Measurements from ENCODE around the gene USE1. TPM values are rescaled to one million over a fixed set of nuclear protein-coding genes. Genes with fewer than 3 reads are reported as not detected.

Gene USE1, protein sequence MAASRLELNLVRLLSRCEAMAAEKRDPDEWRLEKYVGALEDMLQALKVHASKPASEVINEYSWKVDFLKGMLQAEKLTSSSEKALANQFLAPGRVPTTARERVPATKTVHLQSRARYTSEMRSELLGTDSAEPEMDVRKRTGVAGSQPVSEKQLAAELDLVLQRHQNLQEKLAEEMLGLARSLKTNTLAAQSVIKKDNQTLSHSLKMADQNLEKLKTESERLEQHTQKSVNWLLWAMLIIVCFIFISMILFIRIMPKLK
- total RNA-seq: 19.9 and 31.4 TPM in 2 replicates

DNA sequence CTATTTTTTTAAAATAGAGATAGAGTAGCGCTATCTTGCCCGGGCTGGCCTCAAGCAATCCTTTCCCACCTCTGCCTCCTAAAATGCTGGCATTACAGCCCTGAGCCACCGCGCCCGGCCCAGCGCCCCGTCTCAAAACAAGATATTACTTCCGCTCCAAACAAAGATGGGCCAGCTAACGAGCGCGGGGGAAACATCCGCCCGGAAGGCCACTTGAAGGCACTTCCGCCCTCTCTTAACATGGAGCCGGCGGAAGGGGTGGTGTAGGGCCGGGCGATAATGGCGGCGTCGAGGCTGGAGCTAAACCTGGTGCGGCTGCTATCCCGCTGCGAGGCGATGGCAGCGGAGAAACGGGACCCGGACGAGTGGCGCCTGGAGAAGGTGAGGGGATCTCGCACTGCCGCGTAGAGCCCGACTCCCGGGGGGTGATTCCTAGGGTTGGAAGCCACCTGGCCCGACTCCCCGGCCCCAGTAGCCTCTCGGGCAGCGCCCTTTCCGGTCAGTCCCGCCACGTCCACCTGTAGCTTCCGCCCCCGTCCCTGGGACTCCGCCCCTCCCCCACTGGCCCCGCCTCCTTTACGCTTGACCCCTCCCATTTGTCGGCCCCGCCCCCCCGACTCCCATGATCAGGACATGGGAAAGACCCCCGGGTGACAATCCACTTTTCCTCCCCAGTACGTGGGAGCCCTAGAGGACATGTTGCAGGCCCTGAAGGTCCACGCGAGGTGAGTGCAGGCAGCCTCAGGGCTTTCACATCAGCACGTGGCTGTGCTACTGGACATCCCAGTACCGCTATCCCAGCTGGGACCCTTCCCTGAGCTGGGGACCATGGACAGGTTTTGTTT is at the start of gene USE1:
Gene USE1 (plus strand): TSS at position 231 of the 845 bp plus-strand sequence. CDS start 49 bp downstream, at position 280.

DNA sequence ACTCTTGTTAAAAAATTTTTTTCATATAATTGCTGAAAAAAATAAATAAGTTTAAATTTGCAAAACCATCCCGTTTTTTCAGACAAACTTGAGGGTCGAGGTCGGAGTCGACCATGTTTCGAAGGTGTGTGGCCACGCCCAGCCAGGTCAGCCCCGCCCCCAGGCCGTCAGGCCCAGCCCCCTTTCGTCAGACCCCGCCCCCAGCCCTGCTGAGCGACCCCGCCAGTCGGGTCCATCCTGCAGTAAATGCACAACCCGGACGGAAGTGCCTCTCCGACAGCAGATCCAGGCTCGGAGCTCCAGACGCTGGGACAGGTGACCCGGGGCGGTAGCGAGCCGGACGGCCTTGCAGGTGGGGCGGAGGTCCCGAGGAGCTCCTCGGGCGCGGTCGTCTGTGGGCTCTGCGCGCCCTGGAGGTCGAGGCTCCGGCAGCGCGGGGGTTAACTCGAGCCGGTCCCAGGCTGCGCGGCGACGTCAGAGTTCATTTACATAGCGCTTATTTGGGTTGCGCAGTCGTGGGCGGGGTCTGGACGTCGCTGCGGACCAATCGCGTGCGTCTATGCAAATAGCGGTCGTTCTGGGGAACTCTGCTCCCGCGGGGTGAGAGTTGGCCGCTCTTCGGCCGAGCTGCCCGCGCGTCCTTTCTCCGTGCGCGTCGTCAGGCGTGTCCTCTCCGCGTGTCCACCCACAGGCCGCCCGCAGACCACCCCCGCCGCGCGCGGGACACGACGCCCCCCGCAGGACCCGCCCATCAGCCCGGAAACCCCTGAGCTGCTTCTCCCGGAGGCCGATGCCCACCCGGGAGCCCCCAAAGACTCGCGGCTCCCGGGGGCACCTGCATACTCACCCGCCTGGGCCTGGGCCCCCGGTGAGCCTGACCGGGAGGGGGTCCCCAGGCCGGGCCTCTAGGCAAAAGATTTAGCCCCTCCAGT is 11.1 kb downstream of the USE1 start, which contains the start of gene OCEL1:
Gene OCEL1 (plus strand): TSS at position 225 of the 932 bp plus-strand sequence. CDS start 22 bp downstream, at position 247.

DNA sequence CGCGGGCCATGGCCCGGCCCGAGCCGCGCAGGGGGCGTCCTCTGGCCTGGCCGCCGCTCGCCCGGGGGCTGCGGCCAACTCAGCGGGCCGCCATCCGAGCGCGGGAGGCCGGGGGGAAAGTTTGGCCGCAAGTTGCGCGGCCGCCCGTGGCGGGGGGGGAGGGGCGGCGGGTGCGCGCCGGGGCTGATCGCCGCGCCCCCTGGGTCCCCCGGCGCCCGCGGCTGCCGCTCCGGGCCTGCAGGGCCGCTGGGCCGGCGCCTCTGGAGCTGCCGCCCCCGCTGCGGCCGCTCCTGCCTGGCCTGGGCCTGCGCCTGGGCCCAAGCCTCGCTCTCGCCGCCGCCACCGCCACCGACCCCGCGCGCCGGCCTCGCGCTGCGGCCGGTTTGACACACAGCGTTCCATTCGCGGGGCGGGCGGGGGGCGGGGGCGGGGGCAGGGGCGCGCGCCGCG is 30.4 kb downstream of the USE1 start, which contains the start of gene NR2F6:
Gene NR2F6 (minus strand): TSS at position 385 of the 450 bp plus-strand sequence. CDS start 699 bp downstream, outside the sequence.

DNA sequence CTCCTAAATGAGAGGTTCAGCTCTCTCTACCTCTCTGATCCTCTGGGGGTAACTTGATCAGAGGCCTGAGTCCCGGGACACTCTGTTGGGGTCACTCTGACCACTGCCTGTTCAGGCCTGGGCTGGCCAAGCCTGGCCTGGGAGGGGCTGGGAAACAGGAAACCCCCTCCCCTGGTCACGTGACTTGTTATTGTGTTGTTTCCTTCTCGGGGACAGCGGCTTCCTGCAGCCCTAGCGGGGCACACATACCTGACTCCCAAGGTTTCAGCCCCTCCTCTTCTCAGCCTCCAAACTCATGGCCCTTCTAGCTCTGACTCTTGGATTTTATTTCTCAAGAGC is 49.5 kb downstream of the USE1 start, which contains the start of gene USHBP1:
Gene USHBP1 (minus strand): TSS at position 105 of the 339 bp plus-strand sequence. CDS start 446 bp downstream, outside the sequence.

DNA sequence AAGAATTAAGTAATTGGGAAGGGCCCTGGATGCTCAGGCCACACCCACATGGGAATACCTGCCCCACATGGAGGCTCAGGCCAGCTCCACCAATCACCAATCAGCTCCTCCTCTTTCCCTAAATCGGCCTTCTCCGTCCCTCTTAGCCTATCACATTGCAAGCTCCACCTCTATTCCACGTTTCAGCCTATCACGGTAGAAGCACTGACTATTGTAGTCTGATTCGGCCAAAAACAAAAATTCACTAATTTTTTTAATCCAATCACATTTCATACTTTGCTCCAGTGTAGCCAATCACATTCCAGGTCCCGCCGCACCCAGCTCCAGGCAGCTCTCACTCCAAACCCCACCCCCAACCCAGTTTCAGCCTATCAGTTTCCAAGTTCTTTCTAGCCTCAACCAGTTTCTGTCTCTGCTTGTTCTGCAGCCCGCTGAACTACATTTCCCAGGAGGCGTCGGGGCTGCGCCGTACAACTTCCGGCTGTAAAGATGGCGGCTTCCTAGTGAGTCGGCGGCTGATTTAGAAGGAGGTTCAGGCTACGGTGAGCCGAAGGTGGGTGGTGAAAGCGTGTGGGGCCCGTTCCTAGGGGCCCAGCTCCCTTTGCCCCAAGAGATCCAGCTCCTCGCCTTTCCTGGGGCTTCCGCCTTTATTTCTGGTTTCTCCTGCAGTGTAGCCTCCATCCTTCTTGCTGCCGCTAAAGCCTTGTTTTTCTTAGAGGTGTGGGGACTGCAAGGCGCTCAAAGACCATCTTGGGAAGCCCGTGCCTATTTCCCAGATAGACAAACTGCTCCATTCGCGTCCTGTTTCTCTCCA is 52.0 kb downstream of the USE1 start, which contains the start of gene BABAM1:
Gene BABAM1 (plus strand): TSS at position 469 of the 814 bp plus-strand sequence. CDS start 1,364 bp downstream, outside the sequence.

Other genes starting within 250 kb of the USE1 start
- gene CPAMD8, start 188.5 kb upstream of the USE1 start, total RNA-seq: 0.36 and 0.81 TPM in 2 replicates
- 2.4 and 3.8 TPM in 2 replicates for gene HAUS8, start 139.9 kb upstream of the USE1 start, total RNA-seq
- 39.5 and 53.3 TPM in 2 replicates for gene MYO9B, start 139.6 kb upstream of the USE1 start, total RNA-seq
- 6.2 and 6.7 TPM in 2 replicates for gene OCEL1, start 10.9 kb downstream of the USE1 start, total RNA-seq
- gene NR2F6, start 30.6 kb downstream of the USE1 start, total RNA-seq: 39.9 and 62.5 TPM in 2 replicates
- 0.36 and 0.81 TPM in 2 replicates for gene USHBP1, start 49.4 kb downstream of the USE1 start, total RNA-seq
- gene BABAM1, start 52.1 kb downstream of the USE1 start, total RNA-seq: 64.3 and 84.5 TPM in 2 replicates
- 0.49 TPM in 1 of 2 replicates, not detected in the other for gene ANKLE1, start 66.5 kb downstream of the USE1 start, total RNA-seq
- gene ABHD8, start 88.1 kb downstream of the USE1 start, total RNA-seq: 7.3 and 7.8 TPM in 2 replicates
- 45.9 and 70.3 TPM in 2 replicates for gene MRPL34, start 90.5 kb downstream of the USE1 start, total RNA-seq
- 25.3 and 47.7 TPM in 2 replicates for gene DDA1, start 94.2 kb downstream of the USE1 start, total RNA-seq
- gene ANO8, start 119.5 kb downstream of the USE1 start, total RNA-seq: 0.97 and 2.5 TPM in 2 replicates
- 12.5 and 16.7 TPM in 2 replicates for gene GTPBP3, start 122.2 kb downstream of the USE1 start, total RNA-seq
- gene PLVAP, start 162.0 kb downstream of the USE1 start, total RNA-seq: 1.1 and 3.6 TPM in 2 replicates
- not detected in 2 replicates for gene CCDC194, start 178.8 kb downstream of the USE1 start, total RNA-seq
- gene BST2, start 190.3 kb downstream of the USE1 start, total RNA-seq: 1.6 TPM in 1 of 2 replicates, not detected in the other
- 92.5 and 110 TPM in 2 replicates for gene MVB12A, start 204.7 kb downstream of the USE1 start, total RNA-seq
- gene TMEM221, start 233.3 kb downstream of the USE1 start, total RNA-seq: not detected in 2 replicates
- not detected in 2 replicates for gene NXNL1, start 245.6 kb downstream of the USE1 start, total RNA-seq